Effector memory CD8-positive, alpha-beta T cell (primary cell): ENCODE data around the gene PIGL.

Experiments used
- ATAC-seq: fragments of 150-1000 bp; cut with Tn5 transposase; replicated peaks from 2 replicates; pipeline ENCODE4 v1.10.0; 2021; ENCODE audit warnings: mild to moderate bottlenecking, moderate library complexity
- DNase-seq, 3 experiments: peaks; one replicate each; pipeline ENCODE4 v3.0.0; 2021
- H3K27ac Mint-ChIP-seq, 2 donors: one replicate each; pipeline ENCODE4 v1.8.0; 2022; ENCODE audit warnings: mild to moderate bottlenecking in 2 of 2, mixed read lengths in 2 of 2, moderate library complexity in 2 of 2
- H3K27me3 Mint-ChIP-seq, 2 donors: one replicate each; pipeline ENCODE4 v1.8.0; 2022; ENCODE audit warnings: mixed read lengths in 2 of 2
- H3K36me3 Mint-ChIP-seq: one replicate; pipeline ENCODE4 v1.8.0; 2022; ENCODE audit warnings: mild to moderate bottlenecking, moderate library complexity, mixed read lengths; ENCODE audit not compliant: insufficient read depth
- H3K4me1 Mint-ChIP-seq, 2 donors: one replicate each; pipeline ENCODE4 v1.8.0; 2022; ENCODE audit warnings: low read depth in 2 of 2, mixed read lengths in 2 of 2
- H3K4me3 Mint-ChIP-seq, 2 donors: one replicate each; pipeline ENCODE4 v1.8.0; 2022; ENCODE audit warnings: mild to moderate bottlenecking in 2 of 2, mixed read lengths in 2 of 2, moderate library complexity in 2 of 2
- H3K9me3 Mint-ChIP-seq, 2 donors: one replicate each; pipeline ENCODE4 v1.8.0; 2022; ENCODE audit warnings: mixed read lengths in 2 of 2

The PIGL gene

DNA sequence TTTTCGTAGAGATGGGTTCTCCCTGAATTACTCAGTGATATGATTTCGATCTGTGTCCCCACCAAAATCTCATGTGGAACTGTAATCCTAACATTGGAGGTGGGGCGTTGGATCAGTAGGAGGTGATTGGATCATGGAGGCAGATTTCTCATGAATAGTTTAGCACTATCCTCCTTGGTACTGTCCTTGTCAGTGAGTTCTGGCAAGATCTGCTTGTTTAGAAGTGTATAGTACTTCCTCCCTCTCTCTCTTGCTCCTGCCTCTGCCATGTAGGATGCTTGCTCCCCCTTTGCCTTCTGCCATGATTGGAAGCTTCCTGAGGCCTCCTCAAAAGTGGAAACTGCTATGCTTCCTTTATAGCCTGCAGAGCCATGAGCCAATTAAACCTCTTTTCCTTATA lies 22.9 kb downstream of the PIGL start:
- H3K27me3 Mint-ChIP-seq: no peaks in the 10 kb centered on the region
- peak overlapping the region in 1 of 2 donors; percentile 71 for H3K27ac Mint-ChIP-seq
- H3K4me1 Mint-ChIP-seq: peaks cover 5 to 7% of the 10 kb centered on the region in 2 donors
- H3K36me3 Mint-ChIP-seq: peaks cover 24% of the 10 kb centered on the region
- H3K9me3 Mint-ChIP-seq: no peaks in the 10 kb centered on the region
- no peak for DNase-seq
- no peak overlapping the region for H3K4me3 Mint-ChIP-seq
- ATAC-seq: no peak

DNA sequence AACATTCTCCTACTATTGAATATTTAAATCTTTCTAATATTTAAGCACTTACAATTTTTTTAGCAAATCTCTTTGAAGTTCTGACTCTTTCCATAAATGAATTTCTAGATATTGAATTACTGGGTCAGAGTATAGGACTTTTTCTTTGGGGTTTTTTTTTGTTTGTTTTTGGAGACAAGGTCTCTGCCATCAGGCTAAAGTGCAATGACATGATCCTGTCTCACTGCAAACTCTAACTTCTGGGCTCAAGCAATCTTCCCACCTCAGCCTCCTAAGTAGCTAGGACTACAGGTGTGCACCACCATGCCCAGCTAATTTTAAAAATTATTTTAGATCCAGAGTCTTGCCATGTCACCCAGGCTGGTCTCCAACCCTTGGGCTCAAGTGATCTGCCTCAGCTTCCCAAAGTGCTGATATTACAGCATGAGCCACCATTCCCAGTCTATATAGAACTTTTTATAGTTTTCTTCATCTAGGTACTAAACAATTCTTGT lies 24.9 kb downstream of the PIGL start:
- H3K36me3 Mint-ChIP-seq: peaks cover 15% of the 10 kb centered on the region
- no peaks in the 10 kb centered on the region for H3K27me3 Mint-ChIP-seq
- H3K4me1 Mint-ChIP-seq: peaks cover 5 to 7% of the 10 kb centered on the region in 2 donors
- no peak for DNase-seq
- no peak overlapping the region for H3K4me3 Mint-ChIP-seq
- no peak overlapping the region for H3K27ac Mint-ChIP-seq
- H3K9me3 Mint-ChIP-seq: no peaks in the 10 kb centered on the region
- no peak for ATAC-seq

DNA sequence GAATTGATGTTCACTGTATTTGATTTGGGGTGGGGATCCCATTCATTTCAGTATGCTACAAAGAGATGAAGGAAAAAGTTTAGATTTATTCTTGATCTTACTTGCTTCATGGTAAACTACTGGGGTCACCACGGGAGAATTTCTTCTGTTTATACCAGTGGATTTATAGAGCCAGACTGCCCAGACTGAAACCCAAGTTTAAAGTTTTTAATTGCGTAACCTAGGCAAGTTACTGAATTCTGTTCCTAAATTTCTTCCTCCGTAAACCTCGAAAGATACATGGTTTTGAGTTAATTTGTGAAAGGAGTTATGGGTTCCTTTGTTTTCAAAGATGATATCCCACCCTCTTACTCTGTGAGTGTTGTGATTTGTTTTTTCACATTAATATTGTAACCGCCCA lies 26.4 kb downstream of the PIGL start:
- peak overlapping the region; percentile 74 to 75 for H3K27ac Mint-ChIP-seq
- no peak for ATAC-seq
- peaks cover 11% of the 10 kb centered on the region for H3K36me3 Mint-ChIP-seq
- H3K4me3 Mint-ChIP-seq: no peak overlapping the region
- no peak for DNase-seq
- no peaks in the 10 kb centered on the region for H3K9me3 Mint-ChIP-seq
- peaks cover 5 to 8% of the 10 kb centered on the region in 2 donors for H3K4me1 Mint-ChIP-seq
- H3K27me3 Mint-ChIP-seq: no peaks in the 10 kb centered on the region

DNA sequence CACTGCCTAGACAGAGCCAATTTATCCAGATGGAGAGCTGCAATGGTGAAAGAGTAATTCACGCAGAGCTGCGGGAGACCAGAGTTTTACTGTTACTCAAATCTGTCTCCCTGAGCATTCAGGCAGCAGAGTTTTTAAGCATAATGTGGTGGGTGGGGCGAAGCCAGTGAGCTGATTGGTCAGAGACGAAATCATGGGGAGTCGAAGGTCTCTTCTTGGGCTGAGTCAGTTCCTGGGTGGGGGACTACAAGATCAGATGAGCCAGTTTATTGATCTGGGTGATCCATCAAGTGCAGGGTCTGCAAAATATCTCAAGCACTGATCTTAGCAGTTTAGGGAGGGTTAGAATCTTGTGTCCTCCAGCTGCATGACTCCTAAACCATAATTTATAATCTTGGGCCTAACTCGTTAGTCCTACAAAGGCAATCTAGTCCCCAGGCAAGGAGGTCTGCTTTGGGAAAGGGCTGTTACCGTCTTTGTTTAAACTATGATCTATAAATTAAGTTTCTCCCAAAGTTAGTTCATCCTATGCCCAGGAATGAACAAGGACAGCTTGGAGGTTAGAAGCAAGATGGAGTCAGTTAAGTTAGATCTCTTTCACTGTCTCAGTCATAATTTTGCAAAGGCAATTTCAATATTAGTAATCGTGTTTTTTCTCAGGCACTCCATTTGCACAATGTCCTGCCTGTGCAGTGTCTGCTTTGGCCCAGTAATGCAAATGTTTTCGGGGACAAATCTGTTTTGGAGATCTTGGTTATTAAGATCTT lies 27.0 kb downstream of the PIGL start:
- Mint-ChIP-seq H3K27ac (peak overlapping the region; percentile 74 to 75), H3K9me3 (no peaks in the 10 kb centered on the region), H3K4me1 (peaks cover 5 to 12% of the 10 kb centered on the region in 2 donors), H3K27me3 (no peaks in the 10 kb centered on the region), H3K4me3 (no peak overlapping the region), H3K36me3 (peaks cover 15% of the 10 kb centered on the region)
- DNase-seq (no peak), ATAC-seq (no peak)

DNA sequence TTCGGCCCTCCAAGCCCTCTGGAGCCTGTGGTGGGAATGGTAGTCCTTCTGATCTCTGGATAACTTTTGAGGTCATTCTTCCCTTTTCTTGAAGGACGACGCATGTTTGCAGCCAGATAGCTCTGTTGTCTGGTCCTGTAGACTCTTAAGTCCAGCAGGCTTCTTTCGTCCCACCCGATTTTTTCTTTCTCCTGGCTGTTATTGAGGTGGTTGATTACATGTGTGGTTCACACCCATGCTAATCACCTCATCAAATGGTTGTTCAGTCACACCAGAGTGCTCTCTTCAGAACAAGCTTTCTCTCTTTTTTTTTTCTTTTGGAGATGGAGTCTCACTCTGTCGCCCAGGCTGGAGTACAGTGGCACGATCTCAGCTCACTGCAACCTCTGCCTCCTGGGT lies 30.6 kb downstream of the PIGL start:
- ATAC-seq (no peak), DNase-seq (no peak)
- Mint-ChIP-seq H3K4me1 (peaks cover 5 to 9% of the 10 kb centered on the region in 2 donors), H3K9me3 (no peaks in the 10 kb centered on the region), H3K27me3 (no peaks in the 10 kb centered on the region), H3K36me3 (peaks cover 13% of the 10 kb centered on the region), H3K27ac (no peak overlapping the region), H3K4me3 (no peak overlapping the region)

DNA sequence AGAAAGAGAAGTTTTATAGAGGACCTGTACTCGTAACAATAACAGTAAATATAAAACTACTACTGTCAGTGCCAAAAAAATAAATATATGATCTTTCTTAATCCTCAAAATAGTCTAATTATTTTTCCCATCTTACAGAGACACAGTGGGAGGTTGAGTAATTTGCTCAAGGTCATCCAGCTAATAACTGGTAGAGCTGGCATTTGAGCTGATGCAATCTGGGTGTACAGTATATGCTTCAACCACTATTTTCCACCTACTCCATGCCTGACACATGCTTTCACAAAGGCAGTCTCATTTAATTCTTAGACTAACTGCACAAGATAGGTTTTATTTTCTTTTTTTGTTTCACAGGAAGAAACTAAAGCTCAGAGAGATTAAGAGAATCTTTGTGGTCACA lies 33.6 kb downstream of the PIGL start:
- DNase-seq (no peak), ATAC-seq (no peak)
- Mint-ChIP-seq H3K36me3 (peaks cover 8% of the 10 kb centered on the region), H3K4me3 (no peak overlapping the region), H3K9me3 (no peaks in the 10 kb centered on the region), H3K4me1 (peaks cover 3 to 14% of the 10 kb centered on the region in 2 donors), H3K27me3 (no peaks in the 10 kb centered on the region), H3K27ac (peak overlapping the region in 1 of 2 donors; percentile 15)

DNA sequence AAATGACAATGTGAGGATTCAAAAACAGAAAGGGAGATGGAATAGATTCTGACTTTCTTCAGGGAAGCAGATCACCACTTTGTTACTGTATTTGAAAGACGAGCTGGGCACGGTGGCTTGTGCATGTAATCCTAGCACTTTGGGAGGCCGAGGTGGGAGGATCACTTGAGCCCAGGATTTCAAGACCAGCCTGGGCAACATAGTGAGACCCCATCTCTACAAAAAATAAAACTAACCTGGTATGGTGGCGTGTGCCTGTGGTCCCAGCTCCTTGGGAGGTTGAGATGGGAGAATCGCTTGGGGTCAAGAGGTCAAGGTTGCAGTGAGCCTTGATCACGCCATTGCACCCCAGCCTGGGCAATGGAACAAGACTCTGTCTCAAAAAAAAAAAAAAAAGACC lies 34.0 kb downstream of the PIGL start:
- Mint-ChIP-seq H3K4me1 (peaks cover 3 to 15% of the 10 kb centered on the region in 2 donors), H3K36me3 (peaks cover 7% of the 10 kb centered on the region), H3K9me3 (no peaks in the 10 kb centered on the region), H3K27ac (peak overlapping the region in 1 of 2 donors; percentile 15), H3K27me3 (no peaks in the 10 kb centered on the region), H3K4me3 (no peak overlapping the region)
- DNase-seq (no peak), ATAC-seq (no peak)

DNA sequence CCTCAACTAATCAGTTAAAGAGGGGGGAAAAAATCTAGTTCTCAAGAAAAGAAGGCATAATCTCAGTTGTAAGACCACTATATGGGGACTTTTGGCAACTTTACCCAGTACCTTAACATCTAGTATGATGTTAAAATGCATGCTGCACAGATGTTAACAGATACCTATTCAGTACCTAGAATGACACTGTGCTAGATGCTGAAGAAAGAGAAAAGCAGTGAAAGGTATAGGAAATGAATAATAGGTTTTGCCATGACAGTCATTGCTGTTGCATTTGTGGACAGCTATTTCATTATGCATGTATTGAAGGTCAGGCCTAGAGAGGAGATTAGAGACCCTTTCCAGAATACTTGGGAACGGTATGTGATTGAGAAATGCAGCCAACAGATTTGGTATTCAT lies 34.5 kb downstream of the PIGL start:
- ATAC-seq: no peak
- Mint-ChIP-seq H3K9me3 (no peaks in the 10 kb centered on the region), H3K27ac (no peak overlapping the region), H3K36me3 (peaks cover 4% of the 10 kb centered on the region), H3K4me3 (no peak overlapping the region), H3K4me1 (peaks cover 3 to 15% of the 10 kb centered on the region in 2 donors), H3K27me3 (no peaks in the 10 kb centered on the region)
- DNase-seq: no peak

DNA sequence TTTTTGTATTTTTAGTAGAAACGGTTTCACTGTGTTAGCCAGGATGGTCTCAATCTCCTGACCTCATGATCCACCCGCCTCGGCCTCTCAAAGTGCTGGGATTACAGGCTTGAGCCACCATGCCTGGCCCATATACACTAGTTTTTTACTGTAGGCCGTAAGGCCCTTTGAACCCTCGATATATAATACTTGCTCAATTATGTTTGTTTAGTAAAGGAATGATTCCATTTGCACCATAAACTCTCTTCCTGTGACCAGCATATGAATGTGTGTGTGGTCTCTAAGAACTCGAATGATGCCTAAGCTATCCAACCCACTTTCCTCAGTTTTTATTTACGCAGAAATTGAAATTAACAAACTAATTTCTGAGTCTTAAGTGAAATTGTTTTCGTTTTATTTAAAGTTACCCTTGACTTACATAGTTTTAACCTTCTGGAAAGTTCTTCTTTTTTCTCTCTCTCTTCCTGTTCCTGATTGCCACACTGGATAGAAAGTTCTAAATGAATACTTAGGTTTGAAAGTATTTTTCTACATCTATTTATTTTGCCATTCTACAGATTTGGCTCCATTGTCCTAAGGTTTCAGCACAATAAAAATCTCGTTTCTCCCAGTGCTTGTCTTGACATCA lies 37.9 kb downstream of the PIGL start:
- peaks cover 2% of the 10 kb centered on the region for H3K36me3 Mint-ChIP-seq
- no peak overlapping the region for H3K4me3 Mint-ChIP-seq
- H3K27ac Mint-ChIP-seq: no peak overlapping the region

DNA sequence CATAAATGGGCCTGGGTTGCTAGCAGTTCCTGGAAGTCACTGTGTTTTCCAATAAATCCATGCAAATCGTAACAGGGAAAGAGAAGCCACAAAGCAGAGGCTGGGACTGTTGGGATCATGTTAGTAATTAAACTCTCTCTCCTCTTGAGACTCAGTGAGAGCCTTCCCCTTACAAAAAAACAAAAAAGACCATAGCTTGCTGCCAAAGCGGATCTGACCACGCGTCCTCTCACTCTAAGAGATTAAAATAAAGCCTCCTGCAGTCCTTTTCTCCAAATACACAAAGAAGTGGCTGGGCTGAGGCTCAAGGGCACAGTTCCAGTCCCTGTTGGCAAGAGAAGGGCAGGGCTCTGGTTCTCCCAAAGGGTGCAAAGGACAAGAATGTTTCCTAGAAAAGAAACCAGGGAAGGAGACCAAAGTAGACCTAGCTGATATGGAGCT lies 38.5 kb downstream of the PIGL start:
- no peaks in the 10 kb centered on the region for H3K9me3 Mint-ChIP-seq
- no peak for ATAC-seq
- H3K27me3 Mint-ChIP-seq: no peaks in the 10 kb centered on the region
- H3K4me1 Mint-ChIP-seq: peaks cover 4 to 9% of the 10 kb centered on the region in 2 donors
- DNase-seq: no peak
- H3K27ac Mint-ChIP-seq: no peak overlapping the region
- peaks cover 5% of the 10 kb centered on the region for H3K36me3 Mint-ChIP-seq
- no peak overlapping the region for H3K4me3 Mint-ChIP-seq

More for the DNA sequence above, 37.9 kb downstream of the PIGL start:
- Mint-ChIP-seq H3K9me3 (no peaks in the 10 kb centered on the region), H3K4me1 (peaks cover 4 to 9% of the 10 kb centered on the region in 2 donors), H3K27me3 (no peaks in the 10 kb centered on the region)
- DNase-seq (no peak), ATAC-seq (no peak)

DNA sequence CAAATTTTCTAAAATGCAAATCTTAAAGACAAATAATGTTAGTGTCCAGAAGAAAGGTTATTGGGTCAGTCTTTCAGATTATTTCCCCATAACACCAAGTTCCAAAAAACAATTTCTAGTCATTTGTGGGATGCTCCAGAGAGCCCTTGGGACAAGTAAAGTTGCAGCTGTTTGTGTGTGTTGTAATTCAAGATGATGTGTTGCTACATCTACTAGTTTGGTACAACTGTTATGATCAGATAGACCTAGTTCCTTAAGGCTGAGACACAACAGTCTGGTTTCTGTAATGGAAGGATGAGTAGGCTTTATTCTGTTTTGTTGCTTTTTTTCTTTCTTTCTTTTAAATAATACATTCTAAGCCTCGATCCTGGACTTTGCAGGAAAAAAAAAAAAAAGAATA lies 41.9 kb downstream of the PIGL start:
- peaks cover 5% of the 10 kb centered on the region for H3K36me3 Mint-ChIP-seq
- DNase-seq (no peak), ATAC-seq (no peak)
- H3K27me3 Mint-ChIP-seq: no peaks in the 10 kb centered on the region
- H3K4me1 Mint-ChIP-seq: peaks cover 3 to 9% of the 10 kb centered on the region in 2 donors
- H3K9me3 Mint-ChIP-seq: no peaks in the 10 kb centered on the region
- no peak overlapping the region for H3K4me3 Mint-ChIP-seq
- H3K27ac Mint-ChIP-seq: no peak overlapping the region

DNA sequence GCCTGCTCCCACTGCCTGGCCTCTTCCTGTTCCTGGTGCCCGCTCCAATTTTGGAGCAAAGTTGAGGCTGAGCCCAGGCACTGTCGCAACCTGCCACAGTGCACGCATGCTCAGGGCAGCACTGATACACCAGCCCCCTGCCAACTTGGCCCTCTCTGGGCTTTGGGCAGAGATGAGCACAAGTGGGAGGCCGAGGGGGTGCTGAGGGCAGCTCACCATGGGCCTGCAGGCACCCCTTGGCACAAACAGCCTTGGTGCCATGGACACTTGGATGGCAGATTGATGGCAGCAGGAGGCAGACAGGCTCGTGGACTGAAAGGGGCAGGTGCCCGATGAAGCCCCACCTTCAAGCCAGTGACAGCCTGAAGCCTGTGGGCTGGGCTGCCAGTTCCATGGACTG lies 42.9 kb downstream of the PIGL start:
- H3K9me3 Mint-ChIP-seq: no peaks in the 10 kb centered on the region
- no peak for DNase-seq
- H3K4me1 Mint-ChIP-seq: peaks cover 1 to 8% of the 10 kb centered on the region in 2 donors
- H3K36me3 Mint-ChIP-seq: peaks cover 5% of the 10 kb centered on the region
- H3K4me3 Mint-ChIP-seq: no peak overlapping the region
- no peak overlapping the region for H3K27ac Mint-ChIP-seq
- H3K27me3 Mint-ChIP-seq: no peaks in the 10 kb centered on the region
- ATAC-seq: no peak

DNA sequence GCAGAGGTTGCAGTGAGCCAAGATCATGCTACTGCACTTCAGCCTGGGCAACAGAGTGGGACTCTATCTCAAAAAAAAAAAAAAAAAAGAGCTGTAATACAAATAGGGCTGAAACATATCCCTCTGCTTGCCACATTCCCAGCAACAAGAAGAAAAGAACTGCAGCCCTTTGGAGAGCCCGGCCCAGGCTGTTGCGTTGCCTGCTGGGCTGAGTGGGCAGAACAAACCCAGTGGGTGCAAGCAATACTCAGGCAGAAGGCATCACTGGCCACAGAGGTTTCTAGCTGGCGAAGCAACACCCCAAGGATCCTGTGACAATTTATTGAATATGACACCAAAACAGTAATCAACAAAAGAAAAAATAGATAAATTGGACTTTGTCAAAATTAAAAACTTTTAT lies 44.0 kb downstream of the PIGL start:
- Mint-ChIP-seq H3K9me3 (no peaks in the 10 kb centered on the region), H3K27me3 (no peaks in the 10 kb centered on the region), H3K4me1 (peaks cover 0 to 1% of the 10 kb centered on the region in 2 donors), H3K36me3 (peaks cover 5% of the 10 kb centered on the region), H3K4me3 (no peak overlapping the region), H3K27ac (no peak overlapping the region)
- DNase-seq (no peak), ATAC-seq (no peak)

DNA sequence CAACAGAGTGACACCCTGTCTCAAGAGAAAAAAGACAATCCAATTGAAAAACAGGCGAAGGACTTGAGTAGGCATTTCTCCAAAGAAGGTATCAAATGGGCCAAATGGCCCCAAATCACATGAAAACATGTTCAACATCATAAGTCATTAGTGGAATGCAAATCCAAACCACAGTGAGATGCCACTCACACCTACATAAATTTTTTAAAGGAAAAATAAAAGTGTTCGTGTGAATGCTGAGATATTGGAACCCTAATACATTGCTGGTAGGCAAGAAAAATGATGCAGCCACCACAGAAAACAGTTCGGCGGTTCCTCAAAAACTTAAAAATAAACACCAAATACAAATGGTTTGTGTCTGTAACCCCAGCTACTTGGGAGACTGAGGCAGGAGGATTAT lies 45.2 kb downstream of the PIGL start:
- no peak for DNase-seq
- peaks cover 5% of the 10 kb centered on the region for H3K36me3 Mint-ChIP-seq
- no peaks in the 10 kb centered on the region for H3K27me3 Mint-ChIP-seq
- H3K9me3 Mint-ChIP-seq: no peaks in the 10 kb centered on the region
- H3K4me3 Mint-ChIP-seq: no peak overlapping the region
- ATAC-seq: no peak
- no peak overlapping the region for H3K27ac Mint-ChIP-seq
- peaks cover 5% of the 10 kb centered on the region in 2 donors for H3K4me1 Mint-ChIP-seq
